ENCODE results near the gene MS4A7. TPM values are rescaled to one million over a fixed set of nuclear protein-coding genes. Genes with fewer than 3 reads are reported as not detected.

The MS4A7 gene, protein sequence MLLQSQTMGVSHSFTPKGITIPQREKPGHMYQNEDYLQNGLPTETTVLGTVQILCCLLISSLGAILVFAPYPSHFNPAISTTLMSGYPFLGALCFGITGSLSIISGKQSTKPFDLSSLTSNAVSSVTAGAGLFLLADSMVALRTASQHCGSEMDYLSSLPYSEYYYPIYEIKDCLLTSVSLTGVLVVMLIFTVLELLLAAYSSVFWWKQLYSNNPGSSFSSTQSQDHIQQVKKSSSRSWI
- total RNA-seq: not detected in 2 replicates

GRCh38 chr11:60378354-60378753, at the start of gene MS4A7:
Gene MS4A7, plus strand, starts transcription at chr11:60378532. Its CDS starts 4,610 bp downstream, at chr11:60383142.
- no peak for DNase-seq (ENCODE audit: low read depth)
- H3K4me3 ChIP-seq (ENCODE audit: low read depth, low read length): no peak within 1 kb of the TSS

DNA sequence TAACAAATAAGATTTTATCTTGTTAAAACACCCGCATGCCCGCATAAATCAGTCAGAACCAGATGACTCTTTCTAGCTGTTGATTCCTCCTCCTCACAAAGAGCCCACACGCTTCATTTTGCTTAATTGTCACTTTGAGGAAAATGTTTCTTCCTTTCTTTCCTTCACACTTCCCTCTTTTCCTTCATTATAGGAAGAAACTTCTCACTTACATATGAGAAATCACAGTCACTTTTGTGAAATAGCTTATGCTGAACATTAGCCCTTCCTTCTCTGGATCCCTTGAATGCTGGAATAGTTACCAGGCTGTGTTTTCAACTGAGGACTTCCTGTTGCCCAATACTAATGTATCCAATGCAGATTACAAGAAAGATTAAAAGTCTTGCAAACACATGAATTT, 45.5 kb upstream of the MS4A7 start:
- TF ChIP-seq, protein P1, sequence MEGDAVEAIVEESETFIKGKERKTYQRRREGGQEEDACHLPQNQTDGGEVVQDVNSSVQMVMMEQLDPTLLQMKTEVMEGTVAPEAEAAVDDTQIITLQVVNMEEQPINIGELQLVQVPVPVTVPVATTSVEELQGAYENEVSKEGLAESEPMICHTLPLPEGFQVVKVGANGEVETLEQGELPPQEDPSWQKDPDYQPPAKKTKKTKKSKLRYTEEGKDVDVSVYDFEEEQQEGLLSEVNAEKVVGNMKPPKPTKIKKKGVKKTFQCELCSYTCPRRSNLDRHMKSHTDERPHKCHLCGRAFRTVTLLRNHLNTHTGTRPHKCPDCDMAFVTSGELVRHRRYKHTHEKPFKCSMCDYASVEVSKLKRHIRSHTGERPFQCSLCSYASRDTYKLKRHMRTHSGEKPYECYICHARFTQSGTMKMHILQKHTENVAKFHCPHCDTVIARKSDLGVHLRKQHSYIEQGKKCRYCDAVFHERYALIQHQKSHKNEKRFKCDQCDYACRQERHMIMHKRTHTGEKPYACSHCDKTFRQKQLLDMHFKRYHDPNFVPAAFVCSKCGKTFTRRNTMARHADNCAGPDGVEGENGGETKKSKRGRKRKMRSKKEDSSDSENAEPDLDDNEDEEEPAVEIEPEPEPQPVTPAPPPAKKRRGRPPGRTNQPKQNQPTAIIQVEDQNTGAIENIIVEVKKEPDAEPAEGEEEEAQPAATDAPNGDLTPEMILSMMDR (conservative IDR thresholded peaks at IDR 0.05; ENCODE audit: low read depth, low read length): no peak
- H3K4me3 ChIP-seq (ENCODE audit: low read depth, low read length): no peak overlapping the region
- no peak for DNase-seq (ENCODE audit: low read depth)

More at GRCh38 chr11:60378354-60378753, at the start of gene MS4A7:
- TF ChIP-seq, protein P1 (conservative IDR thresholded peaks at IDR 0.05; ENCODE audit: low read depth, low read length): no peak

GRCh38 chr11:60334005-60334620, 44.2 kb upstream of the MS4A7 start:
- TF ChIP-seq, protein P1 (conservative IDR thresholded peaks at IDR 0.05; ENCODE audit: low read depth, low read length): peak; percentile 82
- peak; percentile 9 for DNase-seq (ENCODE audit: low read depth)
- H3K4me3 ChIP-seq (ENCODE audit: low read depth, low read length): no peak overlapping the region

DNA sequence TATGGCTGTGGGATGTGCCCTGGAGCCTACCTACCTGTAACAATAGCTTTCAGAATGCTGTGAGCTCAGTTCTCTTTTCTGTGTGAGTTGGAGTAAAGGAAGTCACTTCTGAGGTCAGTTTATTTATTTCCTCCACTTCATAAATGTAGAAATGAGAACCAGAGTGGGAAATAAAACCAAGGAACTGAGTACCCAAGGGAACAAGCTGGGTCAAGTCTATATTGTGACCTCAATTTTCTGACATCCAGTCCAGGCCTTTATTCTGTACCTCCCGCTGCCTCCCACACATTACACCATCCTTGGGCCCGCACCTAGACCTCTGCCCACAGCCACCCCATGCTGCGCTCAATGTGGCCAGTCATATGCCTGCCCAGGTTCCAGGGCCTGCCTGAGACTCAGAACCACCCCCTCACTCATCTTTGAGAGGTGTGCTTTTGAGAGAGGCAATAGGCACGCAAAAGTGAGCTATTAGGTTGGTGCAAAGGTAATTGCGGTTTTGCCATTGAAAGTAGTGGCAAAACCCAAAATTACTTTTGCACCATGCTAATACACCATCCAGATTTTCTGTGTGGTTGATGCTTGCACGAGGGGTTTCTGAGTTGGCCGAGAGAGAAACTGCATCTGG, 41.5 kb upstream of the MS4A7 start:
- H3K4me3 ChIP-seq (ENCODE audit: low read depth, low read length): no peak overlapping the region
- TF ChIP-seq, protein P1 (conservative IDR thresholded peaks at IDR 0.05; ENCODE audit: low read depth, low read length): no peak
- no peak for DNase-seq (ENCODE audit: low read depth)

DNA sequence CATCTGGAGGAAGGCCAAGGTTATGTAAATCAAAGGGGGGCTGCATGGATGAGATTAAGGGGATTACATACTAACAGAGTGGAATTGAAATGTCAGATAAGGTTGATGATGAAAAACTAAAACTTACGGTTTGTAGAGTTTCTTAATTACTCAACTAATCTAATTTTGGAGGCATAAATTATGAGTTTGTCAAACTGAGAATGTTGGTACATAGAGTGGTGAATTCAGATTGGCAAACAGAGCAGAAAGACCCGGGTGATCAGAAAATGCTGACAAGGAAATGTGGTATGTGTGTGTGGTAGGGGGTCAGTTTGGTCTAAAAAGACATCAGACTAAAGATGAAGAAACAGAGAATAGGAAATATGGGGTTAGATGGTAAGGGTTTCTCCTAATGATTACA, 40.3 kb upstream of the MS4A7 start:
- no peak overlapping the region for H3K4me3 ChIP-seq (ENCODE audit: low read depth, low read length)
- DNase-seq (ENCODE audit: low read depth): no peak
- TF ChIP-seq, protein P1 (conservative IDR thresholded peaks at IDR 0.05; ENCODE audit: low read depth, low read length): no peak

- TF ChIP-seq, protein P1 (conservative IDR thresholded peaks at IDR 0.05; ENCODE audit: low read depth, low read length): no peak
- no peak for DNase-seq (ENCODE audit: low read depth)
- H3K4me3 ChIP-seq (ENCODE audit: low read depth, low read length): no peak overlapping the region
Observed at GRCh38 chr11:60339356-60339755, 39.0 kb upstream of the MS4A7 start.
